ENCODE data around the gene CHRNG.

Gene CHRNG

GRCh38 chr2:232544674-232545073, 5.2 kb downstream of the CHRNG start:
- no peak for TF ChIP-seq CTCF (IDR thresholded peaks at IDR 0.05; ENCODE audit: insufficient read depth, low read length, missing control alignments)
- ChIA-PET POLR2A (no interaction called here), CTCF (no interaction called here)

GRCh38 chr2:232545511-232546375, 6.3 kb downstream of the CHRNG start:
- no peak for TF ChIP-seq CTCF (IDR thresholded peaks at IDR 0.05; ENCODE audit: insufficient read depth, low read length, missing control alignments)
- H3K4me3 ChIP-seq (ENCODE audit: low read depth, low read length), result no peak overlapping the region
- DNase-seq (ENCODE audit: low read depth, low spot score), result no peak

More at GRCh38 chr2:232544674-232545073, 5.2 kb downstream of the CHRNG start:
- no peak for DNase-seq (ENCODE audit: low read depth, low spot score)
- H3K4me3 ChIP-seq (ENCODE audit: low read depth, low read length), result no peak overlapping the region

GRCh38 chr2:232547991-232548390, 8.5 kb downstream of the CHRNG start:
- H3K4me3 ChIP-seq (ENCODE audit: low read depth, low read length), result no peak overlapping the region
- CTCF ChIA-PET, result no interaction called here
- no peak for TF ChIP-seq CTCF (IDR thresholded peaks at IDR 0.05; ENCODE audit: insufficient read depth, low read length, missing control alignments)
- DNase-seq (ENCODE audit: low read depth, low spot score), result no peak
- POLR2A ChIA-PET, result no interaction called here

More at GRCh38 chr2:232545511-232546375, 6.3 kb downstream of the CHRNG start:
- ChIA-PET CTCF (no interaction called here), POLR2A (no interaction called here)

DNA sequence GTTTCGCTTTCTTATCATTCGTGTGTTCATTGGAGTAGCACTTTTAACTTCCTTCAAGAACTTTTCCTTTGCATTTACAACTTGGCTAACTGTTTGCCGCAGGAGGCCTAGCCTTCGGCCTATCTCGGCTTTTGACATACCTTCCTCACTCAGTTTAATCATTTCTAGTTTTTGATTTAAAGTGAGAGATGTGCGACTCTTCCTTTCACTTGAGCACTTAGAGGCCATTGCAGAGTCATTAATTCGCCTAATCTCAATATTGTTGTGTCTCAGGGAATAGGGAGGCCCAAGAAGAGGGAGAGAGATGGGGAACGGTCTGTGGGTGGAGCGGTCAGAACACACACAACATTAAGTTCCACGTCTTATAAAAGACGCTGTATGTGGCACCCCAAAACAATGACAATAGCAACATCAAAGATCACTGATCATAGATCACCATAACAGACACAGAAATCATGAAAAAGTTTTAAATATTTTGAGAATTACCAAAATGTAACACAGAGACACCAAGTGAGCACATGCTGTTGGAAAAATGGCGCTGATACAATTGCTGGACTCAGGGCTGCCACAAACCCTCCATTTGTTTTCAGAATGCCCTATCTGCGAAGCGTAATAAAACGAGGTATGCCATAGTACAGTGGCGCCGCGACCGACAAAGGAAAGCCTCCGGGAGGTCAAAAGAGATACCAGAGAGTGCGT, 10.3 kb downstream of the CHRNG start:
- ChIA-PET CTCF (interaction anchor here (1.2 kb wide), 1 partner anchor 28 kb away, joined by 3 read pairs; no protein-coding TSS in a partner anchor), POLR2A (interaction anchor here (1.3 to 1.4 kb wide), 4 partner anchors 12 to 23 kb away, joined by 4 to 9 read pairs (median 6); no protein-coding TSS in a partner anchor)
- peak overlapping the region; percentile 86 for H3K4me3 ChIP-seq (ENCODE audit: low read depth, low read length)
- no peak for TF ChIP-seq CTCF (IDR thresholded peaks at IDR 0.05; ENCODE audit: insufficient read depth, low read length, missing control alignments)
- DNase-seq (ENCODE audit: low read depth, low spot score), result no peak

- CTCF ChIA-PET, result interaction anchor here (0.7 to 1.2 kb wide), 2 partner anchors 27 to 29 kb away, joined by 3 read pairs; no protein-coding TSS in a partner anchor
These were observed 11.1 kb downstream of the CHRNG start, which contains the start of the genes EIF4E2 and TIGD1 for GRCh38 chr2:232550354-232551249. Gene EIF4E2, plus strand, starts transcription at chr2:232550689. Its CDS starts 36 bp downstream, at chr2:232550725. Gene TIGD1, minus strand, starts transcription at chr2:232550557. Its CDS starts 675 bp downstream, at chr2:232549882.

More at GRCh38 chr2:232550354-232551249, 11.1 kb downstream of the CHRNG start, which contains the start of the genes EIF4E2 and TIGD1:
- POLR2A ChIA-PET, result interaction anchor here (0.5 to 1.4 kb wide), 6 partner anchors 13 to 173 kb away, joined by 3 to 9 read pairs (median 5); no protein-coding TSS in a partner anchor
- peak within 1 kb of the TSS; percentile 86 for H3K4me3 ChIP-seq (ENCODE audit: low read depth, low read length)
- DNase-seq (ENCODE audit: low read depth, low spot score), result peak; percentile 58
- TF ChIP-seq CTCF (IDR thresholded peaks at IDR 0.05; ENCODE audit: insufficient read depth, low read length, missing control alignments), result peak; percentile 48
